Trophoblast cell (in vitro differentiated cells and primary cell): ENCODE results near the gene GABRG3.
"Not testable (repeated sequence)": the region's sequence is repeated elsewhere in the genome, so short reads cannot be mapped to it uniquely, and the experiment has no call there.

Experiments
- DNase-seq, 2 donors: peaks; one replicate each; pipeline ENCODE4 v3.0.0-alpha.2; 2016
- H2AFZ ChIP-seq: 2 replicates; pipeline ENCODE4 v1.6.1; 2013; ENCODE audit warnings: low read length, moderate library complexity, mild to moderate bottlenecking; ENCODE audit not compliant: insufficient read depth, poor library complexity
- H2AK5ac ChIP-seq: 2 replicates; pipeline ENCODE4 v1.6.1; 2013; ENCODE audit warnings: mild to moderate bottlenecking, low read length
- H2BK120ac ChIP-seq: 2 replicates; pipeline ENCODE4 v1.6.1; 2013; ENCODE audit warnings: low read length, mild to moderate bottlenecking, moderate library complexity; ENCODE audit not compliant: insufficient read depth, poor library complexity
- H2BK12ac ChIP-seq: 2 replicates; pipeline ENCODE4 v1.6.1; 2013; ENCODE audit warnings: mild to moderate bottlenecking, low read length, moderate library complexity
- H2BK5ac ChIP-seq: 2 replicates; pipeline ENCODE4 v1.6.1; 2013; ENCODE audit warnings: low read length, low read depth, moderate library complexity, mild to moderate bottlenecking; ENCODE audit not compliant: poor library complexity
- H3K14ac ChIP-seq: 2 replicates; pipeline ENCODE4 v1.6.1; 2013; ENCODE audit warnings: mild to moderate bottlenecking, low read length
- H3K18ac ChIP-seq: 2 replicates; pipeline ENCODE4 v1.6.1; 2013; ENCODE audit warnings: mild to moderate bottlenecking, low read length
- H3K23ac ChIP-seq: 2 replicates; pipeline ENCODE4 v1.6.1; 2013; ENCODE audit warnings: low read length
- H3K27ac ChIP-seq: 2 replicates; pipeline ENCODE4 v1.5.1; 2013; ENCODE audit warnings: low read depth, mild to moderate bottlenecking, inconsistent platforms, low read length, moderate library complexity
- H3K27me3 ChIP-seq: 2 replicates; pipeline ENCODE4 v1.6.1; 2013; ENCODE audit warnings: inconsistent platforms, mild to moderate bottlenecking, low read length, moderate library complexity; ENCODE audit not compliant: insufficient read depth
- H3K36me3 ChIP-seq, 2 experiments: 1 replicate in 1 of 2; 2 replicates in 1 of 2; pipeline ENCODE4 v1.6.1; 2013; ENCODE audit warnings: low read length in 2 of 2, mild to moderate bottlenecking in 2 of 2, moderate library complexity in 1 of 2; ENCODE audit not compliant: insufficient read depth in 2 of 2, control insufficient read depth in 1 of 2
- H3K4ac ChIP-seq: 2 replicates; pipeline ENCODE4 v1.6.1; 2013; ENCODE audit warnings: low read depth, mild to moderate bottlenecking, low read length, moderate library complexity
- H3K4me1 ChIP-seq, 2 experiments: 1 replicate in 1 of 2; 2 replicates in 1 of 2; pipeline ENCODE4 v1.6.1; 2013; ENCODE audit warnings: low read length in 2 of 2, mild to moderate bottlenecking in 2 of 2, moderate library complexity in 1 of 2; ENCODE audit not compliant: insufficient read depth in 2 of 2, control insufficient read depth in 1 of 2
- H3K4me2 ChIP-seq: 2 replicates; pipeline ENCODE4 v1.6.1; 2013; ENCODE audit warnings: inconsistent platforms, mild to moderate bottlenecking, low read length, moderate library complexity
- H3K4me3 ChIP-seq: 2 replicates; pipeline ENCODE4 v1.5.1; 2013; ENCODE audit warnings: mild to moderate bottlenecking, low read depth, low read length, inconsistent platforms
- H3K79me1 ChIP-seq: one replicate; pipeline ENCODE4 v1.6.1; 2013; ENCODE audit warnings: low read length
- H3K79me2 ChIP-seq: 2 replicates; pipeline ENCODE4 v1.6.1; 2013; ENCODE audit warnings: low read length, mild to moderate bottlenecking; ENCODE audit not compliant: control insufficient read depth, insufficient read depth, poor library complexity
- H3K9ac ChIP-seq: 2 replicates; pipeline ENCODE4 v1.6.1; 2013; ENCODE audit warnings: mild to moderate bottlenecking, low read length
- H3K9me3 ChIP-seq: 2 replicates; pipeline ENCODE4 v1.6.1; 2013; ENCODE audit warnings: low read depth, mild to moderate bottlenecking, control low read depth, inconsistent platforms, low read length; ENCODE audit not compliant: insufficient read depth
- H4K12ac ChIP-seq: 2 replicates; pipeline ENCODE4 v1.6.1; 2013; ENCODE audit warnings: low read depth, mild to moderate bottlenecking, low read length, moderate library complexity
- H4K8ac ChIP-seq: 2 replicates; pipeline ENCODE4 v1.6.1; 2013; ENCODE audit warnings: low read depth, mild to moderate bottlenecking, low read length, moderate library complexity
- H4K91ac ChIP-seq: one replicate; pipeline ENCODE4 v1.6.1; 2013; ENCODE audit warnings: low read depth, mild to moderate bottlenecking, low read length, moderate library complexity
- WGBS: extraction: QIAGEN DNeasy Blood & Tissue Kit; methylation state at CpG from one replicate; pipeline ENCODE4 v1.1.7; 2013; ENCODE audit warnings: missing lambda C conversion rate; ENCODE audit not compliant: insufficient read length, insufficient coverage; ENCODE audit errors: extremely low coverage; 5-methylcytosine and 5-hydroxymethylcytosine counted together

Gene GABRG3

GRCh38 chr15:27183201-27183600 is 212.2 kb downstream of the GABRG3 start:
- H3K27ac ChIP-seq: no peak overlapping the region
- H2AK5ac ChIP-seq: no peak overlapping the region
- no peak overlapping the region for H2BK12ac ChIP-seq
- H4K8ac ChIP-seq: no peak overlapping the region
- H3K79me1 ChIP-seq: no peaks in the 10 kb centered on the region
- no peak for DNase-seq
- no peak overlapping the region for H2BK120ac ChIP-seq
- no peak overlapping the region for H4K12ac ChIP-seq
- no peak overlapping the region for H3K9ac ChIP-seq
- H3K23ac ChIP-seq: no peak overlapping the region
- H3K4me3 ChIP-seq: no peak overlapping the region
- no peaks in the 10 kb centered on the region for H3K9me3 ChIP-seq
- no peak overlapping the region for H3K18ac ChIP-seq
- H2AFZ ChIP-seq: no peak overlapping the region
- H2BK5ac ChIP-seq: no peak overlapping the region
- H3K4me2 ChIP-seq: no peak overlapping the region
- H3K79me2 ChIP-seq: no peaks in the 10 kb centered on the region
- no peak overlapping the region for H3K14ac ChIP-seq
- no peak overlapping the region for H3K4ac ChIP-seq
- WGBS: no CpG with 5 or more reads among the region's 4 CpGs
- no peak overlapping the region for H4K91ac ChIP-seq
- H3K4me1 ChIP-seq: no peaks in the 10 kb centered on the region
- H3K27me3 ChIP-seq: no peaks in the 10 kb centered on the region
- no peaks in the 10 kb centered on the region for H3K36me3 ChIP-seq

GRCh38 chr15:27191515-27191914 is 220.5 kb downstream of the GABRG3 start:
- not testable (repeated sequence) for DNase-seq, H3K4ac ChIP-seq, H3K9me3 ChIP-seq, H3K18ac ChIP-seq, H2AFZ ChIP-seq, H4K91ac ChIP-seq, H3K4me2 ChIP-seq, H3K4me3 ChIP-seq, H3K23ac ChIP-seq, H4K12ac ChIP-seq, H2BK120ac ChIP-seq, H3K27me3 ChIP-seq, H3K9ac ChIP-seq, H3K27ac ChIP-seq, H3K36me3 ChIP-seq, H4K8ac ChIP-seq, H3K79me1 ChIP-seq, H2BK12ac ChIP-seq, H2AK5ac ChIP-seq, H3K4me1 ChIP-seq, H3K79me2 ChIP-seq, H2BK5ac ChIP-seq, H3K14ac ChIP-seq
- no CpG with 5 or more reads among the region's 4 CpGs for WGBS

GRCh38 chr15:27196691-27197090 is 225.7 kb downstream of the GABRG3 start:
- no CpG with 5 or more reads among the region's 6 CpGs for WGBS
- H3K27ac ChIP-seq: no peak overlapping the region
- no peak overlapping the region for H4K12ac ChIP-seq

GRCh38 chr15:27201425-27201824 is 230.4 kb downstream of the GABRG3 start:
- Histone ChIP-seq H3K4me3 (no peak overlapping the region), H3K27me3 (no peaks in the 10 kb centered on the region), H3K4me1 (no peaks in the 10 kb centered on the region), H2AK5ac (no peak overlapping the region), H3K18ac (no peak overlapping the region), H2BK120ac (no peak overlapping the region), H3K27ac (no peak overlapping the region), H3K4me2 (no peak overlapping the region), H3K79me2 (no peaks in the 10 kb centered on the region), H2AFZ (no peak overlapping the region), H3K9ac (no peak overlapping the region), H4K8ac (no peak overlapping the region), H4K12ac (no peak overlapping the region), H3K14ac (no peak overlapping the region), H4K91ac (no peak overlapping the region), H2BK5ac (no peak overlapping the region), H3K9me3 (no peaks in the 10 kb centered on the region), H3K4ac (no peak overlapping the region), H3K79me1 (no peaks in the 10 kb centered on the region), H3K23ac (no peak overlapping the region), H2BK12ac (no peak overlapping the region), H3K36me3 (no peaks in the 10 kb centered on the region)
- DNase-seq: no peak
- no CpG with 5 or more reads among the region's 3 CpGs for WGBS

More at GRCh38 chr15:27196691-27197090, 225.7 kb downstream of the GABRG3 start:
- Histone ChIP-seq H2AK5ac (no peak overlapping the region), H3K23ac (no peak overlapping the region), H3K4me1 (no peaks in the 10 kb centered on the region), H3K36me3 (no peaks in the 10 kb centered on the region), H2BK5ac (no peak overlapping the region), H2AFZ (no peak overlapping the region), H4K8ac (no peak overlapping the region), H3K14ac (no peak overlapping the region), H3K18ac (no peak overlapping the region), H3K9me3 (no peaks in the 10 kb centered on the region), H3K79me2 (no peaks in the 10 kb centered on the region), H2BK120ac (no peak overlapping the region), H3K4me3 (no peak overlapping the region), H3K9ac (no peak overlapping the region), H3K79me1 (no peaks in the 10 kb centered on the region), H3K4me2 (no peak overlapping the region), H2BK12ac (no peak overlapping the region), H4K91ac (no peak overlapping the region), H3K27me3 (no peaks in the 10 kb centered on the region), H3K4ac (no peak overlapping the region)
- no peak for DNase-seq
